HG02623 (cell line): ENCODE measurements around the gene NET1.

Experiments
- ATAC-seq: cut with Tn5 transposase; IDR thresholded peaks from one replicate; pipeline ENCODE4 v1.9.1; 2021; ENCODE audit warnings: moderate library complexity; ENCODE audit not compliant: unreplicated experiment

Gene NET1

GRCh38 chr10:5497948-5498730 is 85.8 kb downstream of the NET1 start:
- ATAC-seq = no peak

GRCh38 chr10:5498791-5499492 is 86.6 kb downstream of the NET1 start:
- no peak for ATAC-seq

- ATAC-seq = no peak
These were observed 87.3 kb downstream of the NET1 start, which contains the start of gene CALML5 for GRCh38 chr10:5499493-5500140. Gene CALML5, minus strand, starts transcription at chr10:5499570. Its CDS starts 132 bp downstream, at chr10:5499438.

DNA sequence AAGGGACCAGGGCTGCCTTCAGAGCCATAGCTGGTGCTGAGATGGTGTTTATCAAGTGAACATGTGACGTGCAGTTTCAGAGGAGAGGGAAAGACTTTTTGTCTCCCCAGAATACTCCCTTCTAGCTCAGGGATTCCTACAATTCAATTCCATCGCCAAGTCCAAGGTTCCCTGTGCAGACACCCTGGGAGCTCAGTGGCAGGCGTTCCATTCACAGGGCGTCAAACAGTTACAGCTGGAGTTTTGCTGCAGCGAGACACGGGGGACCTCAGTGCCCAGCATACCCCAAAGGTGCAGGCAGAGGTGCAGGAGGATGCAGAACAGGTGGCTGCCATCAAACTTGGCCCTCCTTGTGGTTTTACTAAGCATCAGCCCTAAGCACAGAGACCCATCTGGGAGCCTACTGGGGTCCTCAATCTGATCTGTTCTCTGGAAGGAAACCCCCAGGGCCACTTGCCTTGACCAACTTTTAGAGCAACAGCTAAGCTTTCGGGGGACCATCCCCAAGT is 87.9 kb downstream of the NET1 start:
- ATAC-seq = no peak

- no peak for ATAC-seq
These were observed 88.6 kb downstream of the NET1 start for GRCh38 chr10:5500910-5501309.

DNA sequence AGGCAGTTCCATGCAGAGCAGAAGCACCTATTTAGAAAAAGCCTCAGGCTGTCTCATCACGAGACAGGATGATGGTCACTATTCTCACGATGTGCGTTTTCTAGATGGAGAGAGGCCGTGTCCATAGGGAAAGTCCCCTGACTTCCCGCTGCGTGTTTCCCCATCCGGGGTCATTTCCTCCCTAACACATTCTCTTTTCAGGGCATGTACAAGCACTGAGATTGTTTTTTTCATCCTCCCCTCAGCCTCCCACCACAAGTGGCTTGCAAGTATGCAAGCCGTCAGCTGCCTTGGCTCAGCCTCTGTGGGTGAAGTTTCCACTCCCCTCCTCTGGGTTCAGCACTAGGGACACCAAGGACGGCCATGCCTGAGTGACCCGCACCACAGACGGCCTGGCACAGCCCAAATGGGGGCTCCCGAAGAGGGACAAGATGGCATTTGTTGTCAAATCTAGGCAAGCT is 89.7 kb downstream of the NET1 start:
- no peak for ATAC-seq

GRCh38 chr10:5502571-5503476 is 90.5 kb downstream of the NET1 start:
- no peak for ATAC-seq

- no peak for ATAC-seq
These were observed 91.1 kb downstream of the NET1 start for GRCh38 chr10:5503477-5503835.

DNA sequence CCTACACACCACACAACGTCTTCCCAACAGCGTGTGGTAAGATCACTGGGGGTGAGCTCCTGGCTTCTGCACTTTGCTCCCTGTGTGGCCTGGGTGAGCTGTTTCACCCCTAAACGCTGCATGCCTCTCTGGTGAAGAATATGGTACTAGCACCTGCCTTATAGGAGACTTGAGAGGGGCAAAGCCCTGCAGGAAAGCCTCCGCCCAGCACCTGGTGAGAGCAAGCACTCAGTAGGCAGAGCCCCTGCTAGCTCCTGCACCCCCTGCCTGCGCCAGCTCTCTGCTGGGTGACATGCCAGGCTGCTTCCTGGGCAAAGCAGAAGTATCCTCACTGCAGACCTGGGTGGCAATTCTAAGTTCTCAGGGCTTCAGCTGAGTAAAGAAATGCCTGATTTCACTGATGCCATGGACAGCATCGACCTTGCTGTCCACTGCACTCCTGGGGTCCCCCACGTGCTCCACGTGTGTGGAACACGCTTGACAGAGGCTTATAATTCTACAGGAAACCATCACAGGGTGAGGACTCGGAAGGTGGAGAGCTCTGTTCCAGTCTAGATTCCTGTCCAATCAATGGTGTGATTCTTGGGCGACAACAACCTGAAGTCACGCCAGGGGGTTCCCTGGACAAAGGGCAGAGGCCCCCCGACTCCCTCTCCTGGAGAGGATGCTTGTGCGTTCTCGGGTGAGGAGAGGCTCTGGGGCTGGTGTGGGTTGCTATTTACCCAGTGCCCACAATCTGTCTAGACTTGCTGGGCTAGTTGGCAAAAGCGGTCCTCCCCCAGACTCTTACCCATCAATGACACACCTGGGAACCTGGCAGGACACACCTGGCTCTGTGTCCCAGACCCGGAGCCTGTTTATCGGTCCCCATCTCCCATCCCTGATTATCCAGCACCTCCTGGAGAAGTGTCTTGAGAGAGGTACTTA is 92.1 kb downstream of the NET1 start:
- no peak for ATAC-seq

GRCh38 chr10:5506246-5506645 is 93.9 kb downstream of the NET1 start:
- no peak for ATAC-seq

GRCh38 chr10:5506751-5507648 is 94.6 kb downstream of the NET1 start:
- ATAC-seq = no peak

DNA sequence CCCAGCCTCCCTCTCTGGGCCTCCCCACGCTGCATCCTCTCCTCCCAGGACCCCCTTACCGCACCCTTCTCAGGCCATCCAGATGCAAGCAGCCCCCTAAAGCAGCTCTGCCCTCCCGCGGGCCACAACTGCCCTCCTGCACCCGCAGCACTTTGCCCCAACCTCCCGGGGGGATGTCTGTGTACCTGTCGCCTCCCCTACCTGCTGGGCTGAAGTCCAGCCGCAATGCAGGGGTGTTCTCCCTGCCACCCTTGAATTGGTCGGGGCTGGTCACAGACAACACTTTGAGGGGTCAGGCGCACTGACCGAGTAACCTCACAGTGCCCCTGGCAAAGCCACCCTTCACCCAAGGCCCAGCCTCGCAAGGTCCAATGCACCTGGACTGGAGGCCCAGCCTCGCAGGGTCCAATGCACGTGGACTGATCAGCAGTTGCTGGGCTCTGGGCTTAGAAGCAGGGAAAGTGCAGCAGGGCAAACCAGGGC is 95.3 kb downstream of the NET1 start:
- no peak for ATAC-seq

DNA sequence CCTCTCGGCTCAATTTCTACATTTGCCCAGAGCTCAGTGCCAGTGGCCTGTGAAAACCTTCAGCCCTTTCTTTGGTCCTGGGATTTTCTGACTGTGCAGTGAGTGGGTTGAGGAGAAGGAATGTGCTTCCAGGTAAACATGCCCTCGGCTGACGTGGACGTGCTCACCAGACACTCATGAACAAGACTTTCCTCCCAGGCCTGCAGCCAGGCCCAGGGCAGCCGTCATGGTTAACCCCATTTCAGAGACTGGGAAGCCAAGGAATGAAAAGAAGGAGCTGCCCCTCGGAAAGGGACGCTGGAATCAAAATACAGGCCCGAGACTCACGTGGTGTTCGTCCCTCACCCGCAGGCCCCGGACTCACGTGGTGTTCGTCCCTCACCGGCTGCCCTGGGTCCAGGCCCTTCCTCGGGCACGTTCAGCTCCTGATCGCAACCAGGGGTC is 95.8 kb downstream of the NET1 start:
- ATAC-seq = no peak
